ENCODE data around the gene SLC6A18.

DNA sequence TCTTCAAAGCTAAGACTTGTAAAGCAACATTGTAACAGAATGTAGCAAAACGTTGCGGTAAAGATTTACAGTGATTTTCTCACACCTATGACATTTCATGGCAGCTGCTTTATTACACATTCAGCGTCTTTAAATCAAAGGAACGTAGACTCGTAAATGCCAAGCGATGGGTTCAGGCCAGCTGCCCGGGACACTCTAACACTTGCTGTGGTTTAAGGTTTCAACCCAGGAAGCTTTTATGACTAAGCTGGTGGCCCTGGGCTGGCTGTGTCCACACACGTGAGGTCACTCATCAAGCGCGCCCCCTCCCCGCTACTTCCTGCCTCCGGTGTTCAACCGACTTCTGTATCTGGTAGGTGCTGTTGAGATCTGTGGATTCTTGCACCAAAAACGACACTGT lies 2.5 kb downstream of the SLC6A18 start:
- TF ChIP-seq, protein P1, sequence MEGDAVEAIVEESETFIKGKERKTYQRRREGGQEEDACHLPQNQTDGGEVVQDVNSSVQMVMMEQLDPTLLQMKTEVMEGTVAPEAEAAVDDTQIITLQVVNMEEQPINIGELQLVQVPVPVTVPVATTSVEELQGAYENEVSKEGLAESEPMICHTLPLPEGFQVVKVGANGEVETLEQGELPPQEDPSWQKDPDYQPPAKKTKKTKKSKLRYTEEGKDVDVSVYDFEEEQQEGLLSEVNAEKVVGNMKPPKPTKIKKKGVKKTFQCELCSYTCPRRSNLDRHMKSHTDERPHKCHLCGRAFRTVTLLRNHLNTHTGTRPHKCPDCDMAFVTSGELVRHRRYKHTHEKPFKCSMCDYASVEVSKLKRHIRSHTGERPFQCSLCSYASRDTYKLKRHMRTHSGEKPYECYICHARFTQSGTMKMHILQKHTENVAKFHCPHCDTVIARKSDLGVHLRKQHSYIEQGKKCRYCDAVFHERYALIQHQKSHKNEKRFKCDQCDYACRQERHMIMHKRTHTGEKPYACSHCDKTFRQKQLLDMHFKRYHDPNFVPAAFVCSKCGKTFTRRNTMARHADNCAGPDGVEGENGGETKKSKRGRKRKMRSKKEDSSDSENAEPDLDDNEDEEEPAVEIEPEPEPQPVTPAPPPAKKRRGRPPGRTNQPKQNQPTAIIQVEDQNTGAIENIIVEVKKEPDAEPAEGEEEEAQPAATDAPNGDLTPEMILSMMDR (IDR thresholded peaks at IDR 0.05) = no peak
- no peak for TF ChIP-seq POLR2A (IDR thresholded peaks at IDR 0.05)

Measured in esophagus squamous epithelium (tissue), 4 donors.